GM21390 (cell line): ENCODE measurements around the gene NFATC1.
A peak's percentile ranks its signal among the peaks of the same experiment; 100 is the strongest.

Experiments
- ATAC-seq: cut with Tn5 transposase; IDR thresholded peaks from one replicate; pipeline ENCODE4 v1.9.1; 2021; ENCODE audit not compliant: unreplicated experiment

The NFATC1 gene

GRCh38 chr18:79395761-79396404 lies at the start of gene NFATC1:
Gene NFATC1, plus strand, starts transcription at chr18:79395930. Its CDS starts 295 bp downstream, at chr18:79396225.
- ATAC-seq = no peak

GRCh38 chr18:79345981-79346380 lies 49.7 kb upstream of the NFATC1 start:
- ATAC-seq = no peak

- ATAC-seq = no peak
These were observed 47.7 kb upstream of the NFATC1 start for GRCh38 chr18:79348066-79348465.

GRCh38 chr18:79352432-79352831 lies 43.3 kb upstream of the NFATC1 start:
- no peak for ATAC-seq

- no peak for ATAC-seq
These were observed 42.5 kb upstream of the NFATC1 start for GRCh38 chr18:79353267-79353666.

GRCh38 chr18:79354350-79354749 lies 41.4 kb upstream of the NFATC1 start:
- ATAC-seq = no peak

- peak; percentile 45 for ATAC-seq
These were observed 40.0 kb upstream of the NFATC1 start for GRCh38 chr18:79355433-79356335.

- peak; percentile 93 for ATAC-seq
These were observed 39.3 kb upstream of the NFATC1 start for GRCh38 chr18:79356435-79356834.

GRCh38 chr18:79360933-79361332 lies 34.8 kb upstream of the NFATC1 start:
- ATAC-seq = no peak

- ATAC-seq = no peak
These were observed 33.8 kb upstream of the NFATC1 start for GRCh38 chr18:79361766-79362522.

- no peak for ATAC-seq
These were observed 30.0 kb upstream of the NFATC1 start for GRCh38 chr18:79365701-79366100.

GRCh38 chr18:79366177-79367094 lies 29.3 kb upstream of the NFATC1 start:
- no peak for ATAC-seq

GRCh38 chr18:79367480-79367879 lies 28.2 kb upstream of the NFATC1 start:
- ATAC-seq = no peak

GRCh38 chr18:79367989-79368388 lies 27.7 kb upstream of the NFATC1 start:
- ATAC-seq = no peak

GRCh38 chr18:79368681-79369080 lies 27.0 kb upstream of the NFATC1 start:
- no peak for ATAC-seq

GRCh38 chr18:79371561-79372121 lies 24.1 kb upstream of the NFATC1 start:
- ATAC-seq = no peak

GRCh38 chr18:79372461-79372860 lies 23.3 kb upstream of the NFATC1 start:
- no peak for ATAC-seq

GRCh38 chr18:79372991-79373390 lies 22.7 kb upstream of the NFATC1 start:
- ATAC-seq = no peak

- ATAC-seq = no peak
These were observed 22.0 kb upstream of the NFATC1 start for GRCh38 chr18:79373736-79374135.
